ENCODE data around the gene LAMP2.

Gene LAMP2

GRCh38 chrX:120462370-120462769 is 6.7 kb downstream of the LAMP2 start:
- DNase-seq (ENCODE audit: low spot score) = no peak
- in situ Hi-C loops (cut with MboI; ENCODE audit: low pct_unique_long_range_greater_than_20kb, low sequenced_read_pairs, unreplicated experiment) = no loop called here
- TF ChIP-seq CTCF (IDR thresholded peaks at IDR 0.05; ENCODE audit: extremely low read depth, insufficient read depth, missing control alignments) = no peak

GRCh38 chrX:120459309-120459708 is 9.8 kb downstream of the LAMP2 start:
- in situ Hi-C loops (cut with MboI; ENCODE audit: low pct_unique_long_range_greater_than_20kb, low sequenced_read_pairs, unreplicated experiment) = no loop called here
- TF ChIP-seq CTCF (IDR thresholded peaks at IDR 0.05; ENCODE audit: extremely low read depth, insufficient read depth, missing control alignments) = no peak
- DNase-seq (ENCODE audit: low spot score) = no peak

- TF ChIP-seq CTCF (IDR thresholded peaks at IDR 0.05; ENCODE audit: extremely low read depth, insufficient read depth, missing control alignments) = no peak
- DNase-seq (ENCODE audit: low spot score) = peak; percentile 34
- in situ Hi-C loops (cut with MboI; ENCODE audit: low pct_unique_long_range_greater_than_20kb, low sequenced_read_pairs, unreplicated experiment) = no loop called here
Measured at GRCh38 chrX:120457766-120458180, 11.3 kb downstream of the LAMP2 start.

GRCh38 chrX:120456973-120457372 is 12.1 kb downstream of the LAMP2 start:
- no peak for TF ChIP-seq CTCF (IDR thresholded peaks at IDR 0.05; ENCODE audit: extremely low read depth, insufficient read depth, missing control alignments)
- no peak for DNase-seq (ENCODE audit: low spot score)
- in situ Hi-C loops (cut with MboI; ENCODE audit: low pct_unique_long_range_greater_than_20kb, low sequenced_read_pairs, unreplicated experiment) = no loop called here

- TF ChIP-seq CTCF (IDR thresholded peaks at IDR 0.05; ENCODE audit: extremely low read depth, insufficient read depth, missing control alignments) = no peak
- no peak for DNase-seq (ENCODE audit: low spot score)
- in situ Hi-C loops (cut with MboI; ENCODE audit: low pct_unique_long_range_greater_than_20kb, low sequenced_read_pairs, unreplicated experiment) = no loop called here
Measured at GRCh38 chrX:120453985-120454384, 15.1 kb downstream of the LAMP2 start.

GRCh38 chrX:120452131-120452530 is 17.0 kb downstream of the LAMP2 start:
- peak; percentile 20 for TF ChIP-seq CTCF (IDR thresholded peaks at IDR 0.05; ENCODE audit: extremely low read depth, insufficient read depth, missing control alignments)
- in situ Hi-C loops (cut with MboI; ENCODE audit: low pct_unique_long_range_greater_than_20kb, low sequenced_read_pairs, unreplicated experiment) = no loop called here
- DNase-seq (ENCODE audit: low spot score) = no peak

GRCh38 chrX:120450163-120450562 is 18.9 kb downstream of the LAMP2 start:
- peak; percentile 19 for DNase-seq (ENCODE audit: low spot score)
- peak; percentile 34 for TF ChIP-seq CTCF (IDR thresholded peaks at IDR 0.05; ENCODE audit: extremely low read depth, insufficient read depth, missing control alignments)
- in situ Hi-C loops (cut with MboI; ENCODE audit: low pct_unique_long_range_greater_than_20kb, low sequenced_read_pairs, unreplicated experiment) = no loop called here

Data from GM13977 (cell line).